K562 (cell line): ENCODE measurements around the gene IRF3.
A peak's percentile ranks its signal among the peaks of the same experiment; 100 is the strongest.

Experiments
- CBX3 ChIP-seq, 2 experiments: IDR thresholded peaks; 1 replicate in 1 of 2; 2 replicates in 1 of 2; pipeline ENCODE4 v1.6.1; 2012; ENCODE audit warnings: inconsistent platforms in 2 of 2, low read length in 2 of 2, borderline replicate concordance in 1 of 2, control low read depth in 1 of 2
- CLOCK ChIP-seq: fragments of 250-450 bp; sonication (Bioruptor Pico); IDR thresholded peaks from 2 replicates; pipeline ENCODE4 v1.4.0; 2020; ENCODE audit warnings: mild to moderate bottlenecking, moderate library complexity, borderline replicate concordance
- CREB3 ChIP-seq: fragments of 450-650 bp; conservative IDR thresholded peaks from 2 replicates; pipeline ENCODE4 v1.6.1; 2016; ENCODE audit warnings: missing genetic modification characterization, low read depth, mild to moderate bottlenecking, missing compliant biosample characterization, moderate library complexity
- CTCF ChIP-seq, 3 experiments: IDR thresholded peaks in 2 of 3; conservative IDR thresholded peaks in 1 of 3; 2 replicates each; pipeline ENCODE4 v1.5.1; 2011 to 2012; ENCODE audit warnings: low read length in 3 of 3, mild to moderate bottlenecking in 3 of 3, control low read depth in 2 of 3, improper control_type of control experiment in 1 of 3, inconsistent platforms in 1 of 3, low read depth in 1 of 3, mixed read lengths in 1 of 3, moderate library complexity in 1 of 3; ENCODE audit not compliant: insufficient read depth in 2 of 3
- GABPA ChIP-seq: fragments of 200-800 bp; sonication (Bioruptor generic); conservative IDR thresholded peaks from 2 replicates; pipeline ENCODE4 v1.6.1; 2016; ENCODE audit warnings: low read depth, missing genetic modification characterization, missing compliant biosample characterization
- SP1 ChIP-seq: sonication (generic); formaldehyde crosslinking; IDR thresholded peaks from 2 replicates; pipeline ENCODE4 v1.8.1; 2022; ENCODE audit warnings: mild to moderate bottlenecking, missing genetic modification reagents
- SREBF1 ChIP-seq: fragments of 150-350 bp; IDR thresholded peaks from 2 replicates; pipeline ENCODE4 v1.6.1; 2014; ENCODE audit warnings: antibody characterized with exemption, low read depth, low read length, borderline replicate concordance
- TEAD2 ChIP-seq: fragments of 450-650 bp; IDR thresholded peaks from 2 replicates; pipeline ENCODE4 v1.6.1; 2016; ENCODE audit warnings: missing genetic modification characterization, control low read depth, missing compliant biosample characterization
- ZNF766 ChIP-seq: fragments of 200-800 bp; sonication (Bioruptor generic); conservative IDR thresholded peaks from 2 replicates; pipeline ENCODE4 v1.6.1; 2016; ENCODE audit warnings: missing genetic modification characterization, missing compliant biosample characterization

GRCh38 chr19:49680421-49681351 lies 15.0 kb upstream of the IRF3 start:
- no peak for TF ChIP-seq CLOCK (CRISPR knock-in tag)
- TF ChIP-seq CTCF (IDR thresholded peaks at IDR 0.05 in 2 of 3, conservative IDR thresholded peaks at IDR 0.05 in 1 of 3; ENCODE audit: insufficient read depth in 2 of 3, low read depth in 1 of 3, low read length in 3 of 3) = peak; percentile 95 to 96 (median 96)
- TF ChIP-seq GABPA (tag) = no peak
- no peak for TF ChIP-seq TEAD2 (tag)
- TF ChIP-seq ZNF766 (CRISPR knock-in tag) = peak; percentile 34; the same call in 1 of the 2 replicates
- TF ChIP-seq CREB3 (tag) = no peak
- TF ChIP-seq CBX3 (IDR thresholded peaks at IDR 0.05; ENCODE audit: borderline replicate concordance in 1 of 2, low read length in 2 of 2) = 0 out of 3 replicates have a peak, but pooled peaks of 1 of the 2 experiments have one; percentile 54
- TF ChIP-seq SREBF1 = no peak
- TF ChIP-seq SP1 (CRISPR knock-in tag) = peak; percentile 79
